GM12878 (cell line): ENCODE results near the gene RPRD1B.

Experiments used
- CEBPB ChIP-seq, 2 experiments: fragments of 150-350 bp in 1 of 2; IDR thresholded peaks; 2 replicates each; pipeline ENCODE4 v1.6.1; 2012 to 2014; ENCODE audit warnings: low read depth in 2 of 2, low read length in 2 of 2, borderline replicate concordance in 1 of 2, inconsistent platforms in 1 of 2
- CHD2 ChIP-seq: IDR thresholded peaks from 2 replicates; pipeline ENCODE4 v1.6.1; 2011; ENCODE audit warnings: low read depth, low read length, improper control_type of control experiment, borderline replicate concordance
- CREB1 ChIP-seq: IDR thresholded peaks from 2 replicates; pipeline ENCODE4 v1.6.1; 2012; ENCODE audit warnings: low read depth, mild to moderate bottlenecking, inconsistent platforms
- ESRRA ChIP-seq: IDR thresholded peaks from 2 replicates; pipeline ENCODE4 v1.6.1; 2012; ENCODE audit warnings: mild to moderate bottlenecking, low read length, improper control_type of control experiment
- POLR2AphosphoS5 ChIP-seq: IDR thresholded peaks from 2 replicates; pipeline ENCODE4 v1.6.1; 2011; ENCODE audit warnings: mild to moderate bottlenecking, low read length, inconsistent platforms
- SPI1 ChIP-seq: IDR thresholded peaks from 2 replicates; pipeline ENCODE4 v1.6.1; 2011; ENCODE audit warnings: low read depth, mild to moderate bottlenecking, low read length, moderate library complexity, borderline replicate concordance; ENCODE audit not compliant: insufficient read depth
- ZBED1 ChIP-seq: IDR thresholded peaks from 2 replicates; pipeline ENCODE4 v1.6.1; 2016; ENCODE audit warnings: borderline replicate concordance
- TF ChIP-seq, protein P1 (sequence below): fragments of 150-350 bp; IDR thresholded peaks from 2 replicates; pipeline ENCODE4 v1.6.1; 2016; ENCODE audit warnings: low read depth, low read length
- TF ChIP-seq, protein P2 (sequence below), 3 experiments: IDR thresholded peaks in 2 of 3; conservative IDR thresholded peaks in 1 of 3; 2 replicates each; pipeline ENCODE4 v1.5.1; 2011; ENCODE audit warnings: low read depth in 3 of 3, low read length in 3 of 3, mild to moderate bottlenecking in 3 of 3, control low read depth in 2 of 3, moderate library complexity in 2 of 3, inconsistent platforms in 1 of 3, mixed read lengths in 1 of 3; ENCODE audit not compliant: control insufficient read depth in 2 of 3, insufficient read depth in 1 of 3; ENCODE audit errors: extremely low read depth in 1 of 3
- TF ChIP-seq, protein P3 (sequence below): IDR thresholded peaks from 2 replicates; pipeline ENCODE4 v1.6.1; 2012; ENCODE audit warnings: low read depth, low read length, improper control_type of control experiment
- TF ChIP-seq, protein P4 (sequence below): fragments of 450-650 bp; IDR thresholded peaks from 2 replicates; pipeline ENCODE4 v1.6.1; 2018; ENCODE audit warnings: mild to moderate bottlenecking, low read depth, moderate library complexity; ENCODE audit not compliant: partially characterized antibody

DNA sequence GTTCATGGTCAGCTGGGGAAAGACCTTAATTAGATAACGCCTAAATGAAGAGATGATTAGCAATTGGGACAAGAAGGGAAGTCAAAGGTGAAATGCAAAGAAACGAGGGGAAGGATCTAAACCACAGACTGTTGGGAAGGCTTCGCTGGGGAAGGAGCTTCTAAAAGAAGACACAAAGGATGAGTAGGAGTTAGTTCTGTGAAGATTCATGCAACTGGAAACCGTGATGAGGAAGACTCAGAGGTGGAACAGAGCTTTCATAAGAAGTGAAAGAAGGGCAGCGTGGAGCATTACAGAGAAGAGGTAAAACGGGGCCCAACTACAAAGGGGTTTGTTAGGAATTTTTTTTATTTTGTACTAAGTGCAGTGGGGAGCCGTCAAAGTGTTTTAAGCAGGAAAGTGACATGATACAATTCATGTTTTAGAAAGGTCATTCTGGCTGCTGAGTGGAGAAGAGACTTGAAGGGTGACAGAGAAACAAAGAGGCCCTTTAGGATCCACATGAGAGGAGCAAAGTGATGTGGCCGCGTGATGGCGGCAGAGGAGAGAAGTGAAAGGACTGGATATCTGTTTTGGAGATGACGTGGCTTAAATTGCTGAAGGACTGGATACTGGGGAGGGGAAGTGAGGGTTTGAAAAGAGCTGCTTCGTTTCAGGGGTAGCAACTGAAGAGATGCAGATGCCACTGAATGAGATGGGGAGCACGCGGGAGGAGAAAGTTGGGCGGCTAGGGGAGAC is 33.9 kb upstream of the RPRD1B start:
- no peak for TF ChIP-seq CHD2
- TF ChIP-seq, protein P1, sequence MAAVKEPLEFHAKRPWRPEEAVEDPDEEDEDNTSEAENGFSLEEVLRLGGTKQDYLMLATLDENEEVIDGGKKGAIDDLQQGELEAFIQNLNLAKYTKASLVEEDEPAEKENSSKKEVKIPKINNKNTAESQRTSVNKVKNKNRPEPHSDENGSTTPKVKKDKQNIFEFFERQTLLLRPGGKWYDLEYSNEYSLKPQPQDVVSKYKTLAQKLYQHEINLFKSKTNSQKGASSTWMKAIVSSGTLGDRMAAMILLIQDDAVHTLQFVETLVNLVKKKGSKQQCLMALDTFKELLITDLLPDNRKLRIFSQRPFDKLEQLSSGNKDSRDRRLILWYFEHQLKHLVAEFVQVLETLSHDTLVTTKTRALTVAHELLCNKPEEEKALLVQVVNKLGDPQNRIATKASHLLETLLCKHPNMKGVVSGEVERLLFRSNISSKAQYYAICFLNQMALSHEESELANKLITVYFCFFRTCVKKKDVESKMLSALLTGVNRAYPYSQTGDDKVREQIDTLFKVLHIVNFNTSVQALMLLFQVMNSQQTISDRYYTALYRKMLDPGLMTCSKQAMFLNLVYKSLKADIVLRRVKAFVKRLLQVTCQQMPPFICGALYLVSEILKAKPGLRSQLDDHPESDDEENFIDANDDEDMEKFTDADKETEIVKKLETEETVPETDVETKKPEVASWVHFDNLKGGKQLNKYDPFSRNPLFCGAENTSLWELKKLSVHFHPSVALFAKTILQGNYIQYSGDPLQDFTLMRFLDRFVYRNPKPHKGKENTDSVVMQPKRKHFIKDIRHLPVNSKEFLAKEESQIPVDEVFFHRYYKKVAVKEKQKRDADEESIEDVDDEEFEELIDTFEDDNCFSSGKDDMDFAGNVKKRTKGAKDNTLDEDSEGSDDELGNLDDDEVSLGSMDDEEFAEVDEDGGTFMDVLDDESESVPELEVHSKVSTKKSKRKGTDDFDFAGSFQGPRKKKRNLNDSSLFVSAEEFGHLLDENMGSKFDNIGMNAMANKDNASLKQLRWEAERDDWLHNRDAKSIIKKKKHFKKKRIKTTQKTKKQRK, result no peak
- TF ChIP-seq, protein P2, sequence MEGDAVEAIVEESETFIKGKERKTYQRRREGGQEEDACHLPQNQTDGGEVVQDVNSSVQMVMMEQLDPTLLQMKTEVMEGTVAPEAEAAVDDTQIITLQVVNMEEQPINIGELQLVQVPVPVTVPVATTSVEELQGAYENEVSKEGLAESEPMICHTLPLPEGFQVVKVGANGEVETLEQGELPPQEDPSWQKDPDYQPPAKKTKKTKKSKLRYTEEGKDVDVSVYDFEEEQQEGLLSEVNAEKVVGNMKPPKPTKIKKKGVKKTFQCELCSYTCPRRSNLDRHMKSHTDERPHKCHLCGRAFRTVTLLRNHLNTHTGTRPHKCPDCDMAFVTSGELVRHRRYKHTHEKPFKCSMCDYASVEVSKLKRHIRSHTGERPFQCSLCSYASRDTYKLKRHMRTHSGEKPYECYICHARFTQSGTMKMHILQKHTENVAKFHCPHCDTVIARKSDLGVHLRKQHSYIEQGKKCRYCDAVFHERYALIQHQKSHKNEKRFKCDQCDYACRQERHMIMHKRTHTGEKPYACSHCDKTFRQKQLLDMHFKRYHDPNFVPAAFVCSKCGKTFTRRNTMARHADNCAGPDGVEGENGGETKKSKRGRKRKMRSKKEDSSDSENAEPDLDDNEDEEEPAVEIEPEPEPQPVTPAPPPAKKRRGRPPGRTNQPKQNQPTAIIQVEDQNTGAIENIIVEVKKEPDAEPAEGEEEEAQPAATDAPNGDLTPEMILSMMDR (IDR thresholded peaks at IDR 0.05 in 2 of 3, conservative IDR thresholded peaks at IDR 0.05 in 1 of 3; ENCODE audit: control insufficient read depth in 2 of 3, extremely low read depth in 1 of 3, insufficient read depth in 1 of 3, low read depth in 3 of 3, low read length in 3 of 3), result no peak
- TF ChIP-seq CEBPB (IDR thresholded peaks at IDR 0.05; ENCODE audit: borderline replicate concordance in 1 of 2, low read depth in 2 of 2, low read length in 2 of 2), result no peak
- TF ChIP-seq CREB1, result no peak
- TF ChIP-seq, protein P3, sequence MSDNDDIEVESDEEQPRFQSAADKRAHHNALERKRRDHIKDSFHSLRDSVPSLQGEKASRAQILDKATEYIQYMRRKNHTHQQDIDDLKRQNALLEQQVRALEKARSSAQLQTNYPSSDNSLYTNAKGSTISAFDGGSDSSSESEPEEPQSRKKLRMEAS, result no peak
- no peak for TF ChIP-seq ZBED1
- no peak for TF ChIP-seq SPI1
- TF ChIP-seq ESRRA, result no peak
- TF ChIP-seq, protein P4, sequence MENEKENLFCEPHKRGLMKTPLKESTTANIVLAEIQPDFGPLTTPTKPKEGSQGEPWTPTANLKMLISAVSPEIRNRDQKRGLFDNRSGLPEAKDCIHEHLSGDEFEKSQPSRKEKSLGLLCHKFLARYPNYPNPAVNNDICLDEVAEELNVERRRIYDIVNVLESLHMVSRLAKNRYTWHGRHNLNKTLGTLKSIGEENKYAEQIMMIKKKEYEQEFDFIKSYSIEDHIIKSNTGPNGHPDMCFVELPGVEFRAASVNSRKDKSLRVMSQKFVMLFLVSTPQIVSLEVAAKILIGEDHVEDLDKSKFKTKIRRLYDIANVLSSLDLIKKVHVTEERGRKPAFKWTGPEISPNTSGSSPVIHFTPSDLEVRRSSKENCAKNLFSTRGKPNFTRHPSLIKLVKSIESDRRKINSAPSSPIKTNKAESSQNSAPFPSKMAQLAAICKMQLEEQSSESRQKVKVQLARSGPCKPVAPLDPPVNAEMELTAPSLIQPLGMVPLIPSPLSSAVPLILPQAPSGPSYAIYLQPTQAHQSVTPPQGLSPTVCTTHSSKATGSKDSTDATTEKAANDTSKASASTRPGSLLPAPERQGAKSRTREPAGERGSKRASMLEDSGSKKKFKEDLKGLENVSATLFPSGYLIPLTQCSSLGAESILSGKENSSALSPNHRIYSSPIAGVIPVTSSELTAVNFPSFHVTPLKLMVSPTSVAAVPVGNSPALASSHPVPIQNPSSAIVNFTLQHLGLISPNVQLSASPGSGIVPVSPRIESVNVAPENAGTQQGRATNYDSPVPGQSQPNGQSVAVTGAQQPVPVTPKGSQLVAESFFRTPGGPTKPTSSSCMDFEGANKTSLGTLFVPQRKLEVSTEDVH, result no peak
- no peak for TF ChIP-seq POLR2AphosphoS5
